ENCODE data around the gene STUM.

Gene STUM

DNA sequence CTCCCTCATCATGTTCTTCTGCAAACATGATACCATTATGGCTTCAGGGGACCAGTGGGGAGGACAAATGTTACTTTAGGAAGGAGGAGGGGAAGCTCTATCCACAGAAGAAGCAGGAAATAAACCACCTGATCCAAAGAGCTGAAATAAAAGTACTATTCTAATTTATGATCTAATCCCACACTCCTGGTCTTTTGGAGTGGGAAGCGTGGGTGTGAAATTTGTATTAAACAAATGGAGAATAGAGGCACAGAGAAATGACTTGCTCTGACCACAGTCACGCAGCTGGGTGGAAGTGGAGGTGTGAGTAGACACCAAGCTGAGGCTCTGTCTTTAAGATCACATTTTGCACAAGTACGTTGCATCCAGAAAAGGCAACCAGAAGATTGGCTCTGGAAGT lies 14.5 kb upstream of the STUM start:
- FAIRE-seq = no peak

GRCh38 chr1:226534645-226535044 lies 13.9 kb upstream of the STUM start:
- FAIRE-seq = no peak

GRCh38 chr1:226535666-226536065 lies 12.9 kb upstream of the STUM start:
- FAIRE-seq = no peak

GRCh38 chr1:226541231-226541630 lies 7.3 kb upstream of the STUM start:
- FAIRE-seq = no peak

DNA sequence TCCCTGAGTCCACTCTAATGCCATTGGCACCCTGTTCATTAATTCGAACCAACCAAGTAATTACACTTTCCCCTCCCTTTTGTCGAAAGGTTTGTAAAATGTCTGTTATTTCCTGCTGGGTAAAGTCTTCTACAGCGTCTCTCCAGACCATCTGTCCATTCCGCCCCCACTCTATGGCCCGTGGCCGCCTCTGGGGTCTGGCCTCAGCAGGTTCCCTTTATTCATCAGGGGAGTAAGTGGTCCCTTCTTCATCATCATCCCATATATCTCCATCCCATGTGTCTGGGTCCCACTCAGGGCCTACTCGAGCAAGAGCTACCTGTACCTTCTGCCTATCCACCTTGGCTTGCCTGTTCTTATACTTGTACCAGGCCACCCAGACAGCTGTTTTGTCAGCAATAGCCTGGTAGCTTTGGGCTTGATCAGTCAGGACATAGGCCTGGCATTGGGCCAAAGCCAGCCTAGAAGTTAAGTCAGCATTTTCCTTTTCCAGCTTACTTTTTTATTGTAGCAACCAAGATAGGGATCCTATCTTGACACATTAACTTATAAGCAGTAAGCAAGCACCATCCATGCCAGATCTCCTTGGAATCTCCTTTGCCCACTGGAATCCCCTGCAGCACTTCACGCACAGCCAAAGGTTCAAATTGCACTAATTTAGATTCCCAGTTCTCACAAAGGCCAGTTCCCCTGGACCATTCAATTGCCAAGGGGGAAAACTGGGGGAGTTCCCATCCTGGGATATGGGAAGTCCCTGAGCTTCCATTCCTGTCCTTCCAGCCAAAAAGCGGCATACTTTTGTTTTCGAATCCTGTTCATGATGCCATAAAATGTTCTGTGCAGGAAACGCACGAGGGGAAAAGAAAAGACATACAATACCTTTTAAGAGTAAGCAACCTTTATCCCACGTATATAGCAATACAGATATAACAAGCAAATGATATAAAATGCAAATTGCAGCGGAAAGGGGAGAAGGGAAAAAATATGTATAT lies 6.6 kb upstream of the STUM start:
- no peak for FAIRE-seq

DNA sequence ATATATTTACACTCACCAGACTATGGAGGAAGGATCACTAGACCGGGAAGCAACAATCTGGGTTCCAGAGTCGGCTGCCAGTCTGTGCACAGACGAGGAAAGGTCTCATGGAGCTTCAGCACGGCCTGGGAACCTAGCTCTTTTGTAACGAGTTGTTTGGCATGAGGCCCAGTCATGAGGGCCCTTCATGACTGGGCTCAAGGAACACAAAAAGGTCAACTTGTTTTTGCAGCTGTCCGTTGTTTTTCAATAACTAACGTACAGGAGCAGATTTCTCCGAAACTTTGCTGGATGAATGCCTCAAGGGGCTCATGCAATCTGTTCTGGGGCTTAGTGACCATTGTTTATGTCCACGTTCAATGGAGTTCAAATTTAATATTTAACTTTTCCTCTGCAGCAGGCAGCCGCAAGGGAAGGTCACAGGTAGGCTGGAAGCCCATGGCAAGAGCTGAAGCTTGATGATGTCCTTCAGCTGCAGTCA lies 5.9 kb upstream of the STUM start:
- no peak for FAIRE-seq

DNA sequence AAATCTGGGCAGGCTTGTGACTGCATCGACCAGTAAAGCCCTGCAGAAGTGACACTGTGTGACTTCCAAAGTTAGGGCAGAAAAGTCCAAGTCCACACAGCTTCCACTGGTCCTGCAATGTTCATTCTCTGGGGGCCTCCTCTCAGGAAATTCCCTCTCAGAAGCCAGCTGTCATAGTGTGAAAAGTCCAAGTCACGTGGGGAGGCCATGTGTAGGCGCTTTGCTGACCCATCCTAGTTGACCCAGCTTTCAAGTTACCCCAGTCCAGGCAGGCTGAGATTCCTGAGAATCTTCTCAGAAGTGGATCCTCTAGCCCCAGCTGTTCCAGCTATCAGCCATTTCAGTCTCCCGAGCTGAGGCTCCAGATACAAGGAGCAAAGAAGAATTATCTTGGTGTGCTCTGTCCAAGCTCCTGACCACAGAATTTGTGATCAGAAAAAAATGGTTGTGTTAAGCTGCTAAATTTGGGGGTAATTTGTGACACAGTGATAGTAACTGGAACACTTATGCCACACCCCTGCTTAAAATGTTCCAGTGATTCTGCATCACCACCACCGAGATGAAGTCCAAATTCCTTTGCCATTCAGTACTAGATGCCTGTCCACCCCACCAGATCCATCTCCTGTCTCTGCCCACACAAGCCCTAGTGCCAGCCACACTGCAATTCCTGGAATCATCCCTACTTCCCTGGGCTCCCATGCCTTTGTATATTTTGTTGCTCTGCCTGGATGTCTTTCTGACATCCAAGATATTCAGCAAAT lies 2.5 kb upstream of the STUM start:
- no peak for FAIRE-seq

DNA sequence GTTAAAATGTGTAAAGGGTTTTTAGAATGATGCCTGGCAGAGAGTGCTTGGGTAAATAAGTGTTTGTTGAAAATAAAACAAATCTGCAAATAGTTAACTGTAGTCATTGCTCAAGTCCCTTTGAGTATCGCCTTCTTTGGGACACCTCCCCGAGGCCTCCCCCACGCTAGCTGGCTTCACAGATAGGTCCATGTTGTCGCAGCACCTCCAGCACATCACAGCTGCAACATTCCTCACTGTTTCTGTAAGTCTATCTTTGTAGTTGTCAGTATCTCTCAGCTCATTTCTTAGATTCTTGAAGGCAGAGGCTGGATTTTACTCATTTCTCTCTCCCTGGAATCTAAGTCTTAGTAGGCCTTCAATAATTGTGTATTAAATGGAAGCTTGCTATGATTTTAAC lies 1.6 kb upstream of the STUM start:
- no peak for FAIRE-seq

DNA sequence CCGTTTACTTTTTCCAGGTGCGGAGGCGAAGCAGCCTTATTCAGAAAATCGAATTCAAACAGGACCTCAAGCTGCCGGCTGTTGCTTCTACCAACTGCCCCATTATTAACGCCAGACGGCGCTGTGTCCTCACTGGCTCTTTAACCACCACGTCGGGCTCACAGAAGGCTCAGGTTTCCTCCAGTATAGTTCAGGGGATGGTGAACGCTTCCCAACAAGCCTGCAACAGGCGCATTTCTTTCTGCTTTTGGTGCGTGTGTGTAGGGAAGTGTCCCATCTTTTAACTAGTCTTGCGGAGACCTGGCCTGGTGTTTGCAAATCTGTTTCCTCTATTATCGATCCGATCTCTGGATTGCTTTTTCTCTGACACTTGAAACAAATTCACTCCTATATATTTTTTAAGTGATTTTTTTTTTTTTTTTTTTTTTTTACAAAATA lies 791 bp upstream of the STUM start:
- FAIRE-seq = peak; percentile 46

GRCh38 chr1:226549094-226549936 lies 751 bp downstream of the STUM start:
- no peak for FAIRE-seq

DNA sequence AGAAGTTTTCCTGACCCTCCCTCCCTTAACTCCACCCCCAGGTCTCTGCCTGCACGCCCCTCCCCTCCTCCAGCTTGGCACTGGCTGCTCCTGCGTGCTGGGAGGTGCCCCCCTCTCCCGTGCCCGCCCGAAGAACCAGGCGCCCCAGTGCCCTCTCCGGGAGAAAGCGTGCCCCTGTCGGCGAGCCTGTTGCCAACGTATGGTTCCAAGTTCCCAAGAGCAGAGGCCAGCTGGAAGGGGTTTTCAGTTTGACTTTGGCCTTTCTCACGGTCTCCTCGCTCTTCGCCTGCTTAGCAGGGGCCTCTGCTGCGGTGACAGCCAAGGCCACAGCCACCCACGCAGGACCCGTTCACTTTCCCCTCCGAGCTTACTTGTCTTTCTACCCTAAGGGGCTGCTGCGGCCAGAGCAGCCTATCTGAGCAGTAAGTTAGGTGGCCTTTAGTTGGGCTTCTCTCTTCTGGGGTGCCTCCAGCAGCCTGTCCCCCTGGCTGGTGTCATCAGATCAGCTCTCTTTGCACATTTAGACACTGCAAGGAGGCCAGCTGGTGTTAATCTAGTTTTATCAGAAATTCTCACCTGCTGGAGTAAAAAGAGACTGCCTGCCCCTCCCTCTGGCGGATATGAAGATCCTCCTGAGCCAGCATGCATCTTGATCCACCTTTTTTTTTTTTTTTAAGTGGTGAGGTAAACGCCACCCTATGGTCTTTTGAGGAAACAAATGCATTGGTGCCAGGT lies 1.5 kb downstream of the STUM start:
- FAIRE-seq = no peak

DNA sequence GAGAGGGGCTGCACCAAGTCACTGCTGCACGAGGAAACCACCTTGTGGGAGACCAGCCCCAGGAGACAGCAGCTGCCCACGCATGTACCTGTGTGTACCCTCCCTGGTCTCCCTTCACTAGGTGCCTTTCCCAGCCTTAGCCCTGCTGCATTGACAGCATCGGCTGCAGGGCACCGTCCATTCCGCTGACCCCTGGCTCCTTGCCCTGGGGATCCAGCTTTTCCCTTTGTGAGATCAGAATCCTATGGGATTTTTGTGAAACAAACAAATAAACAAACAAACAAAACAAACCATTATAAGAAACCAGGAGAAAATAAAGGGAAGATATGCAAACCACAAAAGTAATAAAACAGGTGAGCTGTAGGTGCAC lies 2.1 kb downstream of the STUM start:
- no peak for FAIRE-seq

GRCh38 chr1:226551299-226551698 lies 2.7 kb downstream of the STUM start:
- no peak for FAIRE-seq

- no peak for FAIRE-seq
These were observed 3.5 kb downstream of the STUM start for GRCh38 chr1:226552061-226552460.

- FAIRE-seq = no peak
These were observed 4.8 kb downstream of the STUM start for GRCh38 chr1:226553266-226553923.

DNA sequence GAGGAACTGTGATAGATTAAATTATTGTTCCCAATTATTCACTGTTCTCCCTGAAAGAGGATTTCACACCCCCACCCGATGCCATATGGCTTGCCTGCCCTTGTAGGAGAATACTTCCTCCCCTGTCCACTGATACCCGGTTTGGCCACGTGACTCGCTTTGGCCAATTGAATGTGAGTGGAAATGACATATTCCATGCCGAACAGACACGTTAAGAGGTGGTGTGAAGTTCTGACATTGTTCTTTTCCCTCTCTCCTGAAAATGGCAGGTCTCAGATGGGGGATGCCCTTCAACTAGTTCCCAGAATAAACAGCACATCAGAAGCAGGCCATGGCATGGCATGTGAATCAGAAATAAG lies 5.3 kb downstream of the STUM start:
- no peak for FAIRE-seq

DNA sequence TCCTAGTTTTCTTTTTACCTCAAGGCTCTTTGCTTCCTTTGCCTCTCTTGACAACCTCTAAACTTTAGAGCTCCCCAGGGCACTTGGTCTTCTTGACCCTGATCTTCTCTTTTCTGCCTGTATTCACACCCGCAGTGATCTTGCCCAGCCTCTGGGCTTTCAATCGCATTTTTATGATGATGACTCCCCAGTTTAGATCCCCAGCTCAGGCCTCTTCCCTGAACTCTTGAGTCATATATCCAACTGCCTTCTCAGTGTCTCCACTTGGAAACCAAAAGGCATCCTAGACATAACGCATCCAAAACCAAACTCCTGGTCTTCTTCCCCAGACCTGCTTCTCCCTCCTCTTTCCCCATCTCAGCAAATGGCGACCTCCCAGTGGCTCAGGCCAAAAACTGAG lies 6.5 kb downstream of the STUM start:
- FAIRE-seq = no peak

DNA sequence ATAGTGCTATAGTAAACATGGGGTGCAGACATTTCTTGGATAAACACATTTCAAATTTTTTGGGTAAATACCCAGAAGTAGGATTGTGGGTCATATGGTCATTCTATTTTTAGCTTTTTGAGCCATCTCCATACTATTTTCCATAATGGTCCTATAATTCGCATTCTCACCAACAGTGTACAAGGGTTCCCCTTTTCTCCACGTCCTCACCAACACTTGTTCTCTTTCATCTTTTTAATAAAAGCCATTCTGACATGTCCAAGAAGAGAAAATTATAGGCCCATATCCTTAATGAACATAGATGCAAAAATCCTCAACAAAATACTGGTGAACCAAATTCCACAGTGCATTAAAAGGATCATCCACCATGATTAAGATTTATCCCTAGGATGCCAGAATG lies 8.9 kb downstream of the STUM start:
- no peak for FAIRE-seq

DNA sequence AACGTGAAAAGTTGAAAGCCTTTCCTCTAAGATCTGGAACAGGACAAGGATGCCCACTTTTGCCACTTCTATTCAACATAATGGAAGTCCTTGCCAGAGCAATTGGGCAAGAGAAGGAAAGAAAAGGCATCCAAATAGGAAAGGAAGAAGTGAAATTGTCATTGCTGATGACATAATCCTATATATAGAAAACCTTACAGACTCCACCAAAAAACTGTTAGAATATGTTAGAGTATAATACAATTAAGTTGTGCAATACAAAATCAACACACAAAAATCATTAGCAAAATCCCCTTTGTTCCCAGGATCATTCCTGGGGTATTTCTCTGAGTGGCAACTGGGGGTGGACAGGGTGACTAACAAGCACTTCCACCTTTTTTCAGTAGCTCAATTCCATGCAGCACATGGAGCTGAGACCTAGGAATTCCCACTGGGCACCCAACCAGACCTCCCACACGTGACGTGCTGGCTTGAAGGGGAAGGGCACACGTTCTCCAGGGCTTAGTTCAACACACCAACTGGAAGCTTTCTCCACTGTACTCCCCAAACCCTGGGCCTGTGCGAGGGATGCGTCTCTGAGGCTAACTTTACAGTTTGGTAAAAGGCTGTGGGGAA lies 9.6 kb downstream of the STUM start:
- FAIRE-seq = no peak

DNA sequence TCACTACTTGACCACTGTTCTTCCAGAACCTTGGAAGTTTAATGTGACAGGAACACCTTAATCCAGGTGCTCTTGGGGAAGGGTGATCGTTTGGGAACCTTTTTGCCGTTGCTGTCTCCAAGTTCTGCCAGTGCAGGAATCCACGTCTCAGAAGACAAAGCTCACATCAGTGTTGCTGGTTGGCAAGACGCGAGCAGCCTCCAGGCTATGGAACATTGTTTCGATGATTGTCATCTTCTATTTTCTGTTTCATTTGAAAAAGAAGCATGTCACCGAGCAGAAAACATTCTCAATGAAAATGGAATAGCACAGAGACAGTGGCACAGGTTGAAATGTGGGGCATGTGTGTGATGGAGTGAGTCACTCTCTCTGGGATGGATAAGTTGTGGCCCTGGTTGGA lies 11.7 kb downstream of the STUM start:
- no peak for FAIRE-seq

- no peak for FAIRE-seq
These were observed 14.4 kb downstream of the STUM start for GRCh38 chr1:226562989-226563388.

All from A204.1 (cell line).